A673 (cell line): Measurements from ENCODE around the gene PF4V1. TPM values are rescaled to one million over a fixed set of nuclear protein-coding genes. Genes with fewer than 3 reads are reported as not detected.
"Not testable (repeated sequence)": the region's sequence is repeated elsewhere in the genome, so short reads cannot be mapped to it uniquely, and the experiment has no call there.

Experiments used
- BruUV-seq: library from RNA; stranded (reverse); fragments of 400-500 nt; replicated peaks from 2 replicates; lab custom pipeline; 2021; lab: Mats Ljungman, UMichigan
- CTCF ChIA-PET: fragments of 300-600 bp; sonication (Branson Sonifier 250); formaldehyde crosslinking; loops from one replicate; lab custom pipeline; 2022; ENCODE audit warnings: antibody characterized with exemption; lab: Charles Lee
- POLR2A ChIA-PET: fragments of 300-600 bp; sonication (Branson Sonifier 250); formaldehyde crosslinking; loops from one replicate; lab custom pipeline; 2022; ENCODE audit warnings: antibody characterized with exemption; ENCODE audit not compliant: low non-redundant PET; lab: Charles Lee
- DNase-seq: peaks from one replicate; pipeline ENCODE4 v3.0.0-alpha.2; 2015; ENCODE audit warnings: low spot score
- H3K27ac ChIP-seq: fragments of 200-600 bp; sonication (generic); 2 replicates; pipeline ENCODE4 v1.5.1; 2016; ENCODE audit warnings: mixed run types, low read depth, mild to moderate bottlenecking, mixed read lengths, antibody characterized with exemption, low read length; ENCODE audit not compliant: poor library complexity, severe bottlenecking
- H3K27me3 ChIP-seq: fragments of 200-600 bp; sonication (generic); replicated peaks from 2 replicates; pipeline ENCODE4 v1.6.1; 2017; ENCODE audit warnings: mixed run types, low read depth, mild to moderate bottlenecking, mixed read lengths, antibody characterized with exemption, low read length; ENCODE audit not compliant: insufficient read depth, poor library complexity
- H3K36me3 ChIP-seq: fragments of 200-600 bp; sonication (generic); 2 replicates; pipeline ENCODE4 v1.6.1; 2016; ENCODE audit warnings: mixed run types, mild to moderate bottlenecking, mixed read lengths, antibody characterized with exemption, low read length; ENCODE audit not compliant: insufficient read depth, poor library complexity, severe bottlenecking
- H3K4me1 ChIP-seq: fragments of 200-600 bp; sonication (generic); 2 replicates; pipeline ENCODE4 v1.6.1; 2017; ENCODE audit warnings: mixed run types, mild to moderate bottlenecking, mixed read lengths, antibody characterized with exemption, low read length; ENCODE audit not compliant: insufficient read depth, poor library complexity, severe bottlenecking
- H3K4me3 ChIP-seq: fragments of 200-600 bp; sonication (generic); 2 replicates; pipeline ENCODE4 v1.5.1; 2016; ENCODE audit warnings: low read depth, mixed run types, mild to moderate bottlenecking, mixed read lengths, low read length; ENCODE audit not compliant: poor library complexity, severe bottlenecking
- H3K9me3 ChIP-seq: fragments of 200-600 bp; sonication (generic); 2 replicates; pipeline ENCODE4 v1.6.1; 2016; ENCODE audit warnings: mixed run types, low read depth, mild to moderate bottlenecking, mixed read lengths, antibody characterized with exemption, low read length; ENCODE audit not compliant: poor library complexity, severe bottlenecking
- EZH2 ChIP-seq: fragments of 200-600 bp; sonication (generic); IDR thresholded peaks from 2 replicates; pipeline ENCODE4 v1.6.1; 2017; ENCODE audit warnings: borderline replicate concordance, low read depth, mild to moderate bottlenecking, mixed read lengths, antibody characterized with exemption, low read length; ENCODE audit not compliant: poor library complexity, severe bottlenecking
- intact Hi-C: fragments of 100-400 bp; cut with micrococcal nuclease; formaldehyde crosslinking; loops from one replicate; pipeline ENCODE4 v1.10.0; 2022; ENCODE audit not compliant: unreplicated experiment
- total RNA-seq: library from RNA; stranded (reverse); gene quantifications from 2 replicates; pipeline ENCODE4 v1.2.3, GENCODE V29; 2021
- TF ChIP-seq, protein P1 (sequence below): fragments of 300-800, 200-600 bp; sonication (generic); conservative IDR thresholded peaks from 2 replicates; pipeline ENCODE4 v1.5.1; 2017; ENCODE audit warnings: low read depth, mild to moderate bottlenecking, antibody characterized with exemption, low read length, moderate library complexity, mixed read lengths

Gene PF4V1
- total RNA-seq, 1 experiment from 2014 or later = not detected

GRCh38 chr4:73896416-73896815, 43.3 kb downstream of the PF4V1 start:
- TF ChIP-seq, protein P1, sequence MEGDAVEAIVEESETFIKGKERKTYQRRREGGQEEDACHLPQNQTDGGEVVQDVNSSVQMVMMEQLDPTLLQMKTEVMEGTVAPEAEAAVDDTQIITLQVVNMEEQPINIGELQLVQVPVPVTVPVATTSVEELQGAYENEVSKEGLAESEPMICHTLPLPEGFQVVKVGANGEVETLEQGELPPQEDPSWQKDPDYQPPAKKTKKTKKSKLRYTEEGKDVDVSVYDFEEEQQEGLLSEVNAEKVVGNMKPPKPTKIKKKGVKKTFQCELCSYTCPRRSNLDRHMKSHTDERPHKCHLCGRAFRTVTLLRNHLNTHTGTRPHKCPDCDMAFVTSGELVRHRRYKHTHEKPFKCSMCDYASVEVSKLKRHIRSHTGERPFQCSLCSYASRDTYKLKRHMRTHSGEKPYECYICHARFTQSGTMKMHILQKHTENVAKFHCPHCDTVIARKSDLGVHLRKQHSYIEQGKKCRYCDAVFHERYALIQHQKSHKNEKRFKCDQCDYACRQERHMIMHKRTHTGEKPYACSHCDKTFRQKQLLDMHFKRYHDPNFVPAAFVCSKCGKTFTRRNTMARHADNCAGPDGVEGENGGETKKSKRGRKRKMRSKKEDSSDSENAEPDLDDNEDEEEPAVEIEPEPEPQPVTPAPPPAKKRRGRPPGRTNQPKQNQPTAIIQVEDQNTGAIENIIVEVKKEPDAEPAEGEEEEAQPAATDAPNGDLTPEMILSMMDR = no peak
- no peak for TF ChIP-seq EZH2
- Histone ChIP-seq H3K9me3 (no peaks in the 10 kb centered on the region), H3K27ac (no peak overlapping the region), H3K4me3 (no peak overlapping the region), H3K4me1 (no peaks in the 10 kb centered on the region), H3K27me3 (no peaks in the 10 kb centered on the region), H3K36me3 (no peaks in the 10 kb centered on the region)
- CTCF ChIA-PET = no interaction called here
- intact Hi-C loops = no loop called here
- POLR2A ChIA-PET = no interaction called here
- BruUV-seq = no TSS peak
- DNase-seq = no peak

- no peak for TF ChIP-seq EZH2
- TF ChIP-seq, protein P1 = no peak
- BruUV-seq = no TSS peak
- Histone ChIP-seq H3K4me3 (no peak overlapping the region), H3K27me3 (no peaks in the 10 kb centered on the region), H3K27ac (no peak overlapping the region), H3K4me1 (no peaks in the 10 kb centered on the region), H3K36me3 (no peaks in the 10 kb centered on the region), H3K9me3 (no peaks in the 10 kb centered on the region)
- POLR2A ChIA-PET = no interaction called here
- intact Hi-C loops = no loop called here
- CTCF ChIA-PET = no interaction called here
- no peak for DNase-seq
Observed at GRCh38 chr4:73897380-73898136, 44.5 kb downstream of the PF4V1 start.

DNA sequence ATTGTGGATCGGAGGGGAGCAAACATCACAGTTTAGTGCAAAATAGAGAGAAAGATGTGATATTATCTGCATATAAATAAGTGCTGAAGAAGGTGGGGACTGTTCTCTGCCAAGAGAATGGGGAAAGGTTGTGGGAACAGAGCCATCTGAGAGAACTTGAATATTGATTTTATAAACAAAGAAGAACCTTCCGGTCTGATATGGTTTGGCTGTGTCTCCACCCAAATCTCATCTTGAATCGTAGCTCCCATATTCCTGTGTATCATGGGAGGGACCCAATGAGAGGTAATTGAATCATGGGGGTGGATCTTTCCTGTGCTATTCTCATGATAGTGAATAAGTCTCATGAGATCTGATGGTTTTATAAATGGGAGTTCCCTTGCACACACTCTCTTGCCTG, 46.2 kb downstream of the PF4V1 start:
- BruUV-seq, H3K27me3 ChIP-seq, H3K36me3 ChIP-seq, H3K27ac ChIP-seq, POLR2A ChIA-PET, H3K9me3 ChIP-seq, H3K4me3 ChIP-seq, DNase-seq, intact Hi-C loops, H3K4me1 ChIP-seq: not testable (repeated sequence)
- CTCF ChIA-PET = interaction anchor here (0.6 kb wide), 1 partner anchor 11 kb away, joined by 3 read pairs; no protein-coding TSS in a partner anchor

DNA sequence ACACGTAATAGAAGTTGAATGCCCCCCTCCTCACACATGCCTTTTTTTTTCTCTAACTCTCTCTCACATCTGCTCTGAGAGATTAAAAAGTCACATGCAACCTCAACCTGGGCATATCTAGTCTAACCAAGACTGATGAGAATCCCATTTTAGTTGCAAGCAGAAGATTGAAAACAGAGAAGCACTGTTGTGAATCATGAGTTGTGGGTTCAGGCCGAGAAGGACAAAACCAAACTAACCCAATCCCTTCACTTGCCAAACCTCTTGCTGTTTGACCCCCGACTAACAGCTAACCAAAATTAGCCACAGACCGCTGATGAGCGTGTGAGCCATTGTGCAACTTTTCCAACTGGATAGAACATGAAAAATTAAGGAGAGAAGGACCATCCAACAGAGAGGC, 47.9 kb downstream of the PF4V1 start:
- H3K4me1 ChIP-seq = no peaks in the 10 kb centered on the region
- ChIA-PET CTCF (no interaction called here), POLR2A (no interaction called here)
- H3K27ac ChIP-seq = no peak overlapping the region
- H3K4me3 ChIP-seq = no peak overlapping the region
- BruUV-seq = no TSS peak
- H3K36me3 ChIP-seq = no peaks in the 10 kb centered on the region
- H3K27me3 ChIP-seq = no peaks in the 10 kb centered on the region
- no peak for DNase-seq
- TF ChIP-seq, protein P1 = no peak
- TF ChIP-seq EZH2 = no peak
- intact Hi-C loops = no loop called here
- H3K9me3 ChIP-seq = no peaks in the 10 kb centered on the region
